Kidney (tissue), 14 donors: ENCODE data around the gene DNAJC12. TPM values are rescaled to one million over a fixed set of nuclear protein-coding genes. Genes with fewer than 3 reads are reported as not detected.

Experiments
- DNase-seq, 5 donors: peaks; one replicate each; pipeline ENCODE4 v3.0.0-alpha.2; 2013 to 2020
- FAIRE-seq: peaks from 2 replicates; lab custom pipeline; 2012; peaks lifted over from hg19 to GRCh38; lab: Jason Lieb, UNC
- H3K27ac ChIP-seq, 2 donors: one replicate each; pipeline ENCODE4 v1.7.0; 2013; ENCODE audit warnings: low read depth in 2 of 2, low read length in 2 of 2, inconsistent platforms in 1 of 2
- H3K27me3 ChIP-seq: one replicate; pipeline ENCODE4 v1.7.1; 2013; ENCODE audit warnings: low read length, inconsistent platforms; ENCODE audit not compliant: control insufficient read depth, insufficient read depth
- H3K36me3 ChIP-seq, 3 donors: one replicate each; pipeline versions ENCODE4 v1.7.0 to v1.7.1; 2013; ENCODE audit warnings: low read length in 3 of 3, control low read depth in 1 of 3, inconsistent platforms in 1 of 3; ENCODE audit not compliant: insufficient read depth in 3 of 3, control insufficient read depth in 2 of 3
- H3K4me1 ChIP-seq, 3 donors: one replicate each; pipeline versions ENCODE4 v1.7.0 to v1.7.1; 2013; ENCODE audit warnings: low read length in 3 of 3, inconsistent platforms in 1 of 3, low read depth in 1 of 3; ENCODE audit not compliant: control insufficient read depth in 2 of 3, insufficient read depth in 2 of 3
- H3K4me3 ChIP-seq, 3 donors: one replicate each; pipeline versions ENCODE4 v1.7.0 to v1.8.1; 2013; ENCODE audit warnings: low read length in 3 of 3, control low read depth in 1 of 3, inconsistent platforms in 1 of 3
- H3K9ac ChIP-seq, 3 donors: one replicate each; pipeline versions ENCODE4 v1.7.0 to v1.7.1; 2013; ENCODE audit warnings: low read length in 3 of 3, control low read depth in 1 of 3, inconsistent platforms in 1 of 3
- H3K9me3 ChIP-seq, 3 donors: one replicate each; pipeline versions ENCODE4 v1.7.0 to v1.7.1; 2013; ENCODE audit warnings: low read length in 3 of 3, control low read depth in 1 of 3, inconsistent platforms in 1 of 3; ENCODE audit not compliant: control insufficient read depth in 2 of 3, insufficient read depth in 1 of 3
- intact Hi-C: fragments of 100-400 bp; cut with DNase I; formaldehyde crosslinking; loops from one replicate; pipeline ENCODE4 v1.11.1; 2022
- polyA plus RNA-seq: library from polyadenylated mRNA; stranded (reverse); fragments of 350-450 nt; fragmentation: Illumina TruSeq; extraction: RNeasy Lipid Tissue Mini Kit (QIAGEN cat#74804); gene quantifications from one replicate; pipeline ENCODE4 v1.2.3, GENCODE V29; 2014; ENCODE audit warnings: low read depth, low replicate concordance; ENCODE audit not compliant: insufficient read depth
- total RNA-seq: library from RNA; stranded (reverse); fragmentation: NEBNext Ultra II Directional; extraction: Animal tissue kit (Norgen Biotek cat#: 25700); gene quantifications from one replicate; pipeline ENCODE4 v1.2.1, GENCODE V29; 2021
- TF ChIP-seq, protein P1 (sequence below): IDR thresholded peaks from 3 replicates; pipeline ENCODE4 v1.5.1; 2012; ENCODE audit warnings: mild to moderate bottlenecking, moderate library complexity, borderline replicate concordance; ENCODE audit not compliant: insufficient read depth; ENCODE audit errors: extremely low read depth
- donor health status: control.
- donor health status: control.
- donor health status: control.
- donor health status: control.
- donor health status: control.
- donor health status: DM: yes; HTN: yes; CAD: no.
- donor health status: Normal renal cell carcinoma (clear cell type).

Gene DNAJC12
- total and polyA plus RNA-seq, 2 donors from 2014 or later = 2.5 to 33.9 TPM

- peaks cover 0 to 2% (median 0%) of the 10 kb centered on the region in 3 donors for H3K4me1 ChIP-seq
- no peak for FAIRE-seq
- no peaks in the 10 kb centered on the region for H3K9me3 ChIP-seq
- H3K27ac ChIP-seq = no peak overlapping the region
- no peaks in the 10 kb centered on the region for H3K27me3 ChIP-seq
- DNase-seq = no peak
- H3K9ac ChIP-seq = no peak overlapping the region
- TF ChIP-seq, protein P1, sequence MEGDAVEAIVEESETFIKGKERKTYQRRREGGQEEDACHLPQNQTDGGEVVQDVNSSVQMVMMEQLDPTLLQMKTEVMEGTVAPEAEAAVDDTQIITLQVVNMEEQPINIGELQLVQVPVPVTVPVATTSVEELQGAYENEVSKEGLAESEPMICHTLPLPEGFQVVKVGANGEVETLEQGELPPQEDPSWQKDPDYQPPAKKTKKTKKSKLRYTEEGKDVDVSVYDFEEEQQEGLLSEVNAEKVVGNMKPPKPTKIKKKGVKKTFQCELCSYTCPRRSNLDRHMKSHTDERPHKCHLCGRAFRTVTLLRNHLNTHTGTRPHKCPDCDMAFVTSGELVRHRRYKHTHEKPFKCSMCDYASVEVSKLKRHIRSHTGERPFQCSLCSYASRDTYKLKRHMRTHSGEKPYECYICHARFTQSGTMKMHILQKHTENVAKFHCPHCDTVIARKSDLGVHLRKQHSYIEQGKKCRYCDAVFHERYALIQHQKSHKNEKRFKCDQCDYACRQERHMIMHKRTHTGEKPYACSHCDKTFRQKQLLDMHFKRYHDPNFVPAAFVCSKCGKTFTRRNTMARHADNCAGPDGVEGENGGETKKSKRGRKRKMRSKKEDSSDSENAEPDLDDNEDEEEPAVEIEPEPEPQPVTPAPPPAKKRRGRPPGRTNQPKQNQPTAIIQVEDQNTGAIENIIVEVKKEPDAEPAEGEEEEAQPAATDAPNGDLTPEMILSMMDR = no peak
- H3K36me3 ChIP-seq = no peaks in the 10 kb centered on the region
- intact Hi-C loops = no loop called here
- H3K4me3 ChIP-seq = no peak overlapping the region
Observed at GRCh38 chr10:67802767-67803538, 35.0 kb downstream of the DNAJC12 start.

DNA sequence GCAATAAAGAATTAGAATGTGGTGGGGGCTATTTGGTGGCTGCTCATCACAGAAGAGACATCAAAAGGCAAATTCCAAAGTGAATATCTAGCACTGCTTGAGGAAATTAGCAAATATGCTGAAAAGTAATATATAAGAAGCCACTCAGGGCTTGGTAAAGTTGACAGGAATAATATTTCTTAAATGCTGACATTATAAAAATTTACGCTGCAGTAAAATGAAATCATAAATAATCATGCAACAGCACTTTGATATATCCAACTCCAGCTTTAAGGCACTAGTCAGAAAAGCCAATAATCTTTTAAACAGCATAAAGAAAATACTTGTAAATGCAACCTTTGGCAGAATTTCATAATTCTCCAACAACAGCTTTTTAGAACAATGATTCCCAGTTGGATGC, 36.9 kb downstream of the DNAJC12 start:
- Histone ChIP-seq H3K36me3 (no peaks in the 10 kb centered on the region), H3K9me3 (no peaks in the 10 kb centered on the region), H3K9ac (no peak overlapping the region), H3K27ac (no peak overlapping the region), H3K27me3 (no peaks in the 10 kb centered on the region), H3K4me1 (peaks cover 0 to 2% (median 0%) of the 10 kb centered on the region in 3 donors), H3K4me3 (no peak overlapping the region)
- DNase-seq = no peak
- intact Hi-C loops = no loop called here
- TF ChIP-seq, protein P1 = no peak
- no peak for FAIRE-seq

GRCh38 chr10:67794909-67795460, 43.0 kb downstream of the DNAJC12 start:
- TF ChIP-seq, protein P1 = no peak
- no peak for FAIRE-seq

More at GRCh38 chr10:67794909-67795460, 43.0 kb downstream of the DNAJC12 start:
- Histone ChIP-seq H3K9ac (no peak overlapping the region), H3K4me1 (peaks cover 0 to 2% (median 0%) of the 10 kb centered on the region in 3 donors), H3K27ac (no peak overlapping the region), H3K36me3 (no peaks in the 10 kb centered on the region), H3K9me3 (no peaks in the 10 kb centered on the region), H3K27me3 (no peaks in the 10 kb centered on the region), H3K4me3 (no peak overlapping the region)
- intact Hi-C loops = no loop called here
- DNase-seq = no peak
